Measurements from ENCODE around the gene ENG. TPM values are rescaled to one million over a fixed set of nuclear protein-coding genes. Genes with fewer than 3 reads are reported as not detected.

The ENG gene
- total RNA-seq, 1 experiment from 2014 or later: 25.1 TPM

DNA sequence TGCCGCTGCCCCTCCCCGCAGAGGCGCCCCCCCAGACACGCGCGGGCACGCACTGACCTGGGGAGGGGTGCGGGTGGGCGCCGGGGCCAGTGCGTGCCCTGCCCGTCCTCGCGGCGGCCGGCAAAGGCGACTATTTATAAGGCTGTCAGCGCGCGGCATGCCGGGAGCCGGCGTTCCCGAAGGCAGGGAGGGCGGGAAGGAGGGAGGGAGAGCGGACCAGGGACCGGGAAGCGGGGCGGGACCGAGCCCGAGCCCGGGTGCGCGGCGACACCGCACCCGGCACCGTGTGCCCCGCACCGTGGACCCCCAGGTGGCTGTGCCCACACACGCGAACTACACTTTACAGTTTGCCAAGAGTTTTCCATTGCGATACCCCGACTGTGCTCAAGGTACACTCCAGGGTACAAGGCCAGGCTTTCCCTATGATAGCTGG is 23.1 kb upstream of the ENG start, which contains the start of gene AK1:
TSS of gene AK1 (minus strand) at position 110 of the 433 bp plus-strand sequence. CDS start 3,058 bp downstream, outside the sequence.
- intact Hi-C loops (cut with micrococcal nuclease; ENCODE audit: unreplicated experiment): loop anchor here (10.0 kb wide), 1 partner anchor 73 kb away; the partner anchor contains the start of gene FPGS

DNA sequence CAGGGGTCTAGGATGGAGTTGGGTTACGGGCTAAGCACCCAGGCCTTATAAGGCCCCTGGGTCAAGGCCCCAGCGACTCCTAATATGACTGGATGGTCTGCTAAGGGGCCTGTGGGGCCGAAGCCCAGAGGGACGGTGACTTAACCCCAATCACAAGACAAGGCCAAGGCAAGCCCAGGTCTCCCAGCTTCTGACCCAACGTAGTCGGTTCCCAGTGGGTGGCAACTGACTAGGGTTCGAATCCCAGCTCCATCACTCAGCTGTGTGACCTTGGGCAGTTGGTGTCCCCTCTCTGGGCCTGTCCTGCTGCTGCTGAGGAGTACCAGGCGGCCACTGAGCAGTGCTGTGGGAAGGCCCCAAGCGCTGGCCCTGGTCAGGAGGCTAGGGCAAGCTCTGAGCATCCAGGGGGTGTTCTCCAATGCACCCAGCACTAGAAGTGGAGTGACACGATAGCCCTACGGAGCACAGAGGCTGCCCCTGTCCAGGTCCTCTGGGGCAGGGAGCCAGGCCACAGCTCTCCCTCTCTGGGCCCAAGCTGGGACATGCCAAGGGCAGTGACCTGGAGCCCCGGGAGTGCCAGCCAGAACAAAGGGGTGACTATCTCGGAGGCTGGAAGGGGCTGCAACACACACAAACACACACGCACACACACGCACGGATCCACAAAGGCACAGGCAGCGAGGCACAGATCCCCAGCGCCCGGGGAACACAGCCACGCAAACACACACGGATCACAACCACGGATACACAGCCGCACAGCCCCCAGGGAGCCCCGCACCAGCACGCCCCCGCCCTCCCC is 22.5 kb upstream of the ENG start:
- intact Hi-C loops (cut with micrococcal nuclease; ENCODE audit: unreplicated experiment): loop anchor here (10.0 kb wide), 1 partner anchor 72 kb away; the partner anchor contains the start of gene FPGS
- ATAC-seq (peak; percentile 40), DNase-seq (ENCODE audit: low read depth, low spot score) (no peak)
- no peaks in the 10 kb centered on the region for H3K36me3 ChIP-seq (ENCODE audit: control insufficient read depth, insufficient read depth, low read length)
- peak overlapping the region; percentile 53 for H3K27ac ChIP-seq (ENCODE audit: low read length)
- ChIA-PET POLR2A (no interaction called here), CTCF (no interaction called here)
- no peaks in the 10 kb centered on the region for H3K27me3 ChIP-seq (ENCODE audit: control insufficient read depth, insufficient read depth, low read length)
- H3K4me3 ChIP-seq (ENCODE audit: low read depth in 2 of 2, low read length in 2 of 2): peak overlapping the region; percentile 39 to 64
- TF ChIP-seq TCF7L2 (IDR thresholded peaks at IDR 0.05; ENCODE audit: low read depth, low read length) (no peak), SIN3A (IDR thresholded peaks at IDR 0.05; ENCODE audit: borderline replicate concordance, insufficient read depth, low read depth, low read length) (no peak), POLR2AphosphoS5 (IDR thresholded peaks at IDR 0.05; ENCODE audit: low read depth, low read length) (no peak), REST (IDR thresholded peaks at IDR 0.05; ENCODE audit: insufficient read depth in 1 of 2, low read depth in 2 of 2, low read length in 1 of 2) (no peak)
- TF ChIP-seq, protein P1, sequence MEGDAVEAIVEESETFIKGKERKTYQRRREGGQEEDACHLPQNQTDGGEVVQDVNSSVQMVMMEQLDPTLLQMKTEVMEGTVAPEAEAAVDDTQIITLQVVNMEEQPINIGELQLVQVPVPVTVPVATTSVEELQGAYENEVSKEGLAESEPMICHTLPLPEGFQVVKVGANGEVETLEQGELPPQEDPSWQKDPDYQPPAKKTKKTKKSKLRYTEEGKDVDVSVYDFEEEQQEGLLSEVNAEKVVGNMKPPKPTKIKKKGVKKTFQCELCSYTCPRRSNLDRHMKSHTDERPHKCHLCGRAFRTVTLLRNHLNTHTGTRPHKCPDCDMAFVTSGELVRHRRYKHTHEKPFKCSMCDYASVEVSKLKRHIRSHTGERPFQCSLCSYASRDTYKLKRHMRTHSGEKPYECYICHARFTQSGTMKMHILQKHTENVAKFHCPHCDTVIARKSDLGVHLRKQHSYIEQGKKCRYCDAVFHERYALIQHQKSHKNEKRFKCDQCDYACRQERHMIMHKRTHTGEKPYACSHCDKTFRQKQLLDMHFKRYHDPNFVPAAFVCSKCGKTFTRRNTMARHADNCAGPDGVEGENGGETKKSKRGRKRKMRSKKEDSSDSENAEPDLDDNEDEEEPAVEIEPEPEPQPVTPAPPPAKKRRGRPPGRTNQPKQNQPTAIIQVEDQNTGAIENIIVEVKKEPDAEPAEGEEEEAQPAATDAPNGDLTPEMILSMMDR (IDR thresholded peaks at IDR 0.05): no peak
- peaks cover 30% of the 10 kb centered on the region; the same call in 1 of the 2 replicates for H3K4me1 ChIP-seq (ENCODE audit: control insufficient read depth, insufficient read depth, low read length)
- no TSS peak for BruUV-seq (replicated peaks)
- in situ Hi-C loops (cut with HindIII; ENCODE audit: low pct_unique_long_range_greater_than_20kb, low sequenced_read_pairs): no loop called here
- no peaks in the 10 kb centered on the region for H3K9me3 ChIP-seq (ENCODE audit: control insufficient read depth, insufficient read depth, low read depth, low read length)

More for the DNA sequence above, 23.1 kb upstream of the ENG start, which contains the start of gene AK1:
- H3K27me3 ChIP-seq (ENCODE audit: control insufficient read depth, insufficient read depth, low read length): no peaks in the 10 kb centered on the region
- DNase-seq (ENCODE audit: low read depth, low spot score) (no peak), ATAC-seq (peak; percentile 83)
- H3K27ac ChIP-seq (ENCODE audit: low read length): peak within 1 kb of the TSS; percentile 83
- CTCF ChIA-PET: no interaction called here
- BruUV-seq (replicated peaks): no TSS peak
- peaks cover 30% of the 10 kb centered on the region; the same call in 1 of the 2 replicates for H3K4me1 ChIP-seq (ENCODE audit: control insufficient read depth, insufficient read depth, low read length)
- TF ChIP-seq, protein P1 (IDR thresholded peaks at IDR 0.05): no peak
- peak; percentile 56; the same call in 1 of the 2 replicates for TF ChIP-seq POLR2AphosphoS5 (IDR thresholded peaks at IDR 0.05; ENCODE audit: low read depth, low read length)
- H3K36me3 ChIP-seq (ENCODE audit: control insufficient read depth, insufficient read depth, low read length): no peaks in the 10 kb centered on the region
- H3K9me3 ChIP-seq (ENCODE audit: control insufficient read depth, insufficient read depth, low read depth, low read length): no peaks in the 10 kb centered on the region
- in situ Hi-C loops (cut with HindIII; ENCODE audit: low pct_unique_long_range_greater_than_20kb, low sequenced_read_pairs): no loop called here
- peak within 1 kb of the TSS; percentile 39 to 64 for H3K4me3 ChIP-seq (ENCODE audit: low read depth in 2 of 2, low read length in 2 of 2)
- POLR2A ChIA-PET: no interaction called here
